Fibroblast of skin of left quadriceps (primary cell): Measurements from ENCODE around the gene KRTAP19-1.
"Not testable (repeated sequence)": the region's sequence is repeated elsewhere in the genome, so short reads cannot be mapped to it uniquely, and the experiment has no call there.

Experiments used
- DNase-seq, 2 experiments: peaks; one replicate each; pipeline ENCODE4 v3.0.0-alpha.2; 2013; ENCODE audit warnings: low read depth in 2 of 2

The KRTAP19-1 gene

GRCh38 chr21:30480145-30480544 is at the start of gene KRTAP19-1:
Gene KRTAP19-1 (minus strand): TSS chr21:30480367. CDS start chr21:30480317, 50 bp downstream.
- no peak for DNase-seq

GRCh38 chr21:30518876-30519275 is 38.7 kb upstream of the KRTAP19-1 start:
- DNase-seq, result no peak

- no peak for DNase-seq
Observed at GRCh38 chr21:30515681-30516080, 35.5 kb upstream of the KRTAP19-1 start.

GRCh38 chr21:30505621-30506205 is 25.5 kb upstream of the KRTAP19-1 start:
- DNase-seq, result not testable (repeated sequence)

- DNase-seq, result no peak
Observed at GRCh38 chr21:30502041-30502440, 21.9 kb upstream of the KRTAP19-1 start, which contains the start of gene KRTAP19-5. Gene KRTAP19-5 (minus strand): TSS chr21:30502141. CDS start chr21:30502090, 51 bp downstream.

GRCh38 chr21:30497065-30497464 is 16.9 kb upstream of the KRTAP19-1 start, which contains the start of gene KRTAP19-4:
Gene KRTAP19-4 (minus strand): TSS chr21:30497165. CDS start chr21:30497110, 55 bp downstream.
- DNase-seq, result no peak

GRCh38 chr21:30491963-30492428 is 11.8 kb upstream of the KRTAP19-1 start, which contains the start of gene KRTAP19-3:
Gene KRTAP19-3 (minus strand): TSS chr21:30492013. CDS start chr21:30491957, 56 bp downstream.
- DNase-seq, result no peak

GRCh38 chr21:30487336-30487735 is 7.2 kb upstream of the KRTAP19-1 start, which contains the start of gene KRTAP19-2:
Gene KRTAP19-2 (minus strand): TSS chr21:30487436. CDS start chr21:30487348, 88 bp downstream.
- no peak for DNase-seq

GRCh38 chr21:30486180-30486579 is 6.0 kb upstream of the KRTAP19-1 start:
- no peak for DNase-seq

GRCh38 chr21:30482130-30482529 is 2.0 kb upstream of the KRTAP19-1 start:
- DNase-seq, result no peak

GRCh38 chr21:30479259-30479658 is 908 bp downstream of the KRTAP19-1 start:
- no peak for DNase-seq

- DNase-seq, result no peak
Observed at GRCh38 chr21:30478004-30478403, 2.2 kb downstream of the KRTAP19-1 start.

- no peak for DNase-seq
Observed at GRCh38 chr21:30468900-30469714, 11.1 kb downstream of the KRTAP19-1 start.

GRCh38 chr21:30463713-30464112 is 16.5 kb downstream of the KRTAP19-1 start:
- no peak for DNase-seq

GRCh38 chr21:30448514-30448913 is 31.7 kb downstream of the KRTAP19-1 start:
- no peak for DNase-seq

- DNase-seq, result no peak
Observed at GRCh38 chr21:30447056-30447455, 33.1 kb downstream of the KRTAP19-1 start.

GRCh38 chr21:30444204-30444603 is 36.0 kb downstream of the KRTAP19-1 start:
- DNase-seq, result no peak

- DNase-seq, result no peak
Observed at GRCh38 chr21:30443226-30443625, 36.9 kb downstream of the KRTAP19-1 start.

GRCh38 chr21:30439975-30440374 is 40.2 kb downstream of the KRTAP19-1 start, which contains the start of gene KRTAP15-1:
Gene KRTAP15-1 (plus strand): TSS chr21:30440275. CDS start chr21:30440328, 53 bp downstream.
- DNase-seq, result no peak

GRCh38 chr21:30437010-30437565 is 43.1 kb downstream of the KRTAP19-1 start:
- DNase-seq, result no peak

GRCh38 chr21:30434033-30434631 is 46.0 kb downstream of the KRTAP19-1 start:
- DNase-seq, result no peak
